Small intestine (tissue), 7 donors: ENCODE data around the gene C16orf90. TPM values are rescaled to one million over a fixed set of nuclear protein-coding genes. Genes with fewer than 3 reads are reported as not detected.
"Not testable (repeated sequence)": the region's sequence is repeated elsewhere in the genome, so short reads cannot be mapped to it uniquely, and the experiment has no call there.

ENCODE experiments used
- DNase-seq, 2 donors: peaks; one replicate each; pipeline versions ENCODE4 v3.0.0 to v3.0.0-alpha.2; 2013
- FAIRE-seq: peaks from 2 replicates; lab custom pipeline; 2012; peaks lifted over from hg19 to GRCh38; lab: Jason Lieb, UNC
- H3K27ac ChIP-seq, 3 donors: one replicate each; pipeline ENCODE4 v1.5.1; 2013; ENCODE audit warnings: low read length in 2 of 3, mild to moderate bottlenecking in 2 of 3, control low read depth in 1 of 3, inconsistent platforms in 1 of 3, low read depth in 1 of 3, moderate library complexity in 1 of 3
- H3K27me3 ChIP-seq, 3 donors: one replicate each; pipeline ENCODE4 v1.6.1; 2013; ENCODE audit warnings: low read length in 3 of 3, inconsistent platforms in 1 of 3; ENCODE audit not compliant: control insufficient read depth in 3 of 3, insufficient read depth in 3 of 3
- H3K36me3 ChIP-seq, 3 donors: one replicate each; pipeline ENCODE4 v1.6.1; 2013; ENCODE audit warnings: low read length in 3 of 3, inconsistent platforms in 1 of 3, low read depth in 1 of 3, mild to moderate bottlenecking in 1 of 3, moderate library complexity in 1 of 3; ENCODE audit not compliant: control insufficient read depth in 3 of 3, insufficient read depth in 2 of 3
- H3K4me1 ChIP-seq, 3 donors: one replicate each; pipeline ENCODE4 v1.6.1; 2013; ENCODE audit warnings: low read length in 2 of 3, inconsistent platforms in 1 of 3, low read depth in 1 of 3, mild to moderate bottlenecking in 1 of 3, moderate library complexity in 1 of 3; ENCODE audit not compliant: control insufficient read depth in 3 of 3, insufficient read depth in 2 of 3
- H3K4me3 ChIP-seq, 3 donors: one replicate each; pipeline ENCODE4 v1.5.1; 2013; ENCODE audit warnings: low read length in 3 of 3, control low read depth in 1 of 3, inconsistent platforms in 1 of 3, low read depth in 1 of 3, mild to moderate bottlenecking in 1 of 3, moderate library complexity in 1 of 3
- H3K9me3 ChIP-seq, 2 donors: one replicate each; pipeline ENCODE4 v1.6.1; 2013; ENCODE audit warnings: low read depth in 1 of 2, low read length in 1 of 2; ENCODE audit not compliant: control insufficient read depth in 2 of 2, insufficient read depth in 1 of 2
- WGBS, 3 donors: extraction: QIAGEN DNeasy Blood & Tissue Kit; methylation state at CpG; one replicate each; pipeline ENCODE4 v1.1.7; 2013; 5-methylcytosine and 5-hydroxymethylcytosine counted together
- polyA plus RNA-seq, 4 donors: library from polyadenylated mRNA; stranded (reverse) in 3 of 4; unstranded in 1 of 4; fragments of 200-250 nt in 3 of 4; fragments of 120-200 nt in 1 of 4; gene quantifications; one replicate each; pipeline versions ENCODE4 v1.2.1 to v1.2.3, GENCODE V29; 2013
- donor health status: healthy with polysubstance abuse.
- donor health status: control.
- donor health status: control.
- donor health status: Bipolar disorder and iron deficiency.
- donor health status: healthy.

C16orf90 gene
- polyA plus RNA-seq, 4 donors: 0.09 TPM; not detected in 3

DNA sequence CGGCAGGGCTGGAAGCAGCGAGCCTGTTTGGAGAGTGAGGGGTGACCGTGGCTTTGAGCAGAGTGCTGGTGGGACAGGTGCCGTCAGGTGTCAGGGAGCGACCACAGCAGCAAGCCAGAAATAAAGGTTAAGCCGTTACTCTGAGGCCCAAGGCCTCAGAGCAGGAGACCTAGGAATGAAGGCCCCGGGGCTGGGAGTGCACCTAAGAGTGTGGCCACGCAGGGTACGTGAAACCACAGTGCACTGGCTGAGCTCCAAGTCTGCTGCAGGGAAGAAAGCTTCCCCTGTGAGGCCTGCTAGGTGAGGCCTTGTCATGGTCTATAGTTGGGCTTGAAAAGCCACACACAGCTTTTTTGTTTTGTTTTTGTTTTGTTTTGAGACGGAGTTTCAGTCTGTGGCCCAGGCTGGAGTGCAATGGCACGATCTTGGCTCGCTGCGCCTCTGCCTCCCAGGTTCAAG lies 14.2 kb upstream of the C16orf90 start:
- FAIRE-seq: no peak
- Histone ChIP-seq H3K4me3 (no peak overlapping the region), H3K4me1 (no peaks in the 10 kb centered on the region), H3K27me3 (no peaks in the 10 kb centered on the region), H3K9me3 (no peaks in the 10 kb centered on the region), H3K27ac (peak overlapping the region in 2 of 3 donors; percentile 8 to 53), H3K36me3 (peaks cover 0 to 78% (median 5%) of the 10 kb centered on the region in 3 donors)
- peak in 1 of 2 donors; percentile 60 for DNase-seq
- 76 to 88% (median 81%) methylated on average over 13 of the region's 13 CpGs for WGBS, 3 donors

DNA sequence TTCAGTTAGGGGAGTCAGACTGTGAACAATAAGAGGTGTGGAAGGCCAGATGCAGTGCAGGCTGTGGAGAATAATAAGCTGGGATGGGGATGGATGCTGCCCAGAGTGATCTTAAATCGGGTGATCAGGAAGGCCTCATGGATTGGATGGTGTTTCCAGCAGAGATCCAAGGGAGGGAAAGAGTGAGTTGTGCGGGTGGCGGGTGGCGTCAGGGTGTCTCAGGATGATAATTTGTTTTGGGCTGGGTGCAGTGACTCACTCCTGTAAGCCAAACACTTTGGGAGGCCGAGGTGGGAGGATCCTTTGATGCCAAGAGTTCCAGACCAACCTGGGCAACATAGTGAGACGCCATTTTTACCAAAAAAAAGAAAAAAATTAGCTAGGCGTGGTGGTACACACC lies 13.4 kb upstream of the C16orf90 start:
- no peaks in the 10 kb centered on the region for H3K9me3 ChIP-seq
- DNase-seq (no peak), FAIRE-seq (no peak)
- H3K4me1 ChIP-seq: no peaks in the 10 kb centered on the region
- peaks cover 0 to 70% (median 5%) of the 10 kb centered on the region in 3 donors for H3K36me3 ChIP-seq
- no peak overlapping the region for H3K27ac ChIP-seq
- no peaks in the 10 kb centered on the region for H3K27me3 ChIP-seq
- H3K4me3 ChIP-seq: no peak overlapping the region
- WGBS, 3 donors: 95 to 96% (median 96%) methylated on average over 7 of the region's 7 CpGs

GRCh38 chr16:3503523-3503922 lies 8.2 kb upstream of the C16orf90 start:
- 57 to 71% (median 57%) methylated on average over 6 of the region's 6 CpGs for WGBS, 3 donors
- Histone ChIP-seq H3K9me3 (no peaks in the 10 kb centered on the region), H3K27me3 (no peaks in the 10 kb centered on the region), H3K27ac (peak overlapping the region in 1 of 3 donors; percentile 57), H3K4me3 (no peak overlapping the region), H3K36me3 (peaks cover 0 to 27% (median 2%) of the 10 kb centered on the region in 3 donors), H3K4me1 (peaks cover 0 to 2% (median 2%) of the 10 kb centered on the region in 3 donors)
- peak; percentile 20 to 53 for DNase-seq
- FAIRE-seq: no peak

GRCh38 chr16:3501783-3502400 lies 6.6 kb upstream of the C16orf90 start:
- Histone ChIP-seq H3K36me3 (peaks cover 0 to 19% (median 2%) of the 10 kb centered on the region in 3 donors), H3K27ac (no peak overlapping the region), H3K4me1 (peaks cover 0 to 2% (median 2%) of the 10 kb centered on the region in 3 donors), H3K27me3 (no peaks in the 10 kb centered on the region), H3K4me3 (peak overlapping the region in 2 of 3 donors; percentile 60 to 81), H3K9me3 (no peaks in the 10 kb centered on the region)
- WGBS, 3 donors: 76 to 86% (median 84%) methylated on average over 22 of the region's 22 CpGs
- FAIRE-seq (no peak), DNase-seq (no peak)

- Histone ChIP-seq H3K36me3 (peaks cover 0 to 15% (median 2%) of the 10 kb centered on the region in 3 donors), H3K4me3 (peak overlapping the region; percentile 60 to 81 (median 62)), H3K27ac (peak overlapping the region in 1 of 3 donors; percentile 74)
- not testable (repeated sequence) for H3K4me1 ChIP-seq, H3K9me3 ChIP-seq, H3K27me3 ChIP-seq, DNase-seq, FAIRE-seq
- WGBS, 3 donors: 12 to 20% (median 15%) methylated on average over 24 of the region's 24 CpGs
These were observed 6.1 kb upstream of the C16orf90 start for GRCh38 chr16:3501412-3501761.

GRCh38 chr16:3498988-3499387 lies 3.7 kb upstream of the C16orf90 start:
- Histone ChIP-seq H3K4me1 (peaks cover 0 to 2% (median 2%) of the 10 kb centered on the region in 3 donors), H3K27ac (no peak overlapping the region), H3K9me3 (no peaks in the 10 kb centered on the region), H3K4me3 (no peak overlapping the region), H3K27me3 (no peaks in the 10 kb centered on the region), H3K36me3 (no peaks in the 10 kb centered on the region)
- 98% methylated on average over 16 of the region's 16 CpGs for WGBS, 3 donors
- DNase-seq (no peak), FAIRE-seq (no peak)

DNA sequence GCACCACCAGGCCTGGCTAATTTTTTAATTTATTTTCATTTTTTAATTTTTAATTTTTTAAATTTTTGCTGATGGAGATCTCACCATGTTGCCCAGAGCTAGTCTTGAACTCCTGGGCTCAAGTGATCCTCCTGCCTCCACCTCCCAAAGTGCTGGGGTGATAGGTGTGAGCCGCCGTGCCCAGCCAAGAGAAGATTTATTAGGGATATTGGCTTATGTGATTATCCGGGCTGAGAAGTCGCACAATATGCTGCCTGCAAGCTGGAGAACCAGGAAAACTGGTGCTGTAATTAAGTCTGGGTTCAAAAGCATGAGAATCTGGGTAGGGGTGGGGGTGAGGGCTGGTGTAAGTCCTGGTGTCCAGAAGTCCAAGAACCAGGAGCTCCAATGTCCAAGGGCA lies 2.5 kb upstream of the C16orf90 start:
- no peak for FAIRE-seq
- H3K4me1 ChIP-seq: peaks cover 0 to 2% (median 2%) of the 10 kb centered on the region in 3 donors
- 95 to 97% (median 95%) methylated on average over 4 of the region's 4 CpGs for WGBS, 3 donors
- H3K9me3 ChIP-seq: no peaks in the 10 kb centered on the region
- no peaks in the 10 kb centered on the region for H3K27me3 ChIP-seq
- no peaks in the 10 kb centered on the region for H3K36me3 ChIP-seq
- DNase-seq: no peak
- H3K27ac ChIP-seq: no peak overlapping the region
- H3K4me3 ChIP-seq: no peak overlapping the region

GRCh38 chr16:3496386-3496785 lies 1.1 kb upstream of the C16orf90 start:
- FAIRE-seq: no peak
- no peak for DNase-seq

More at GRCh38 chr16:3496386-3496785, 1.1 kb upstream of the C16orf90 start:
- Histone ChIP-seq H3K27me3 (no peaks in the 10 kb centered on the region), H3K4me3 (no peak overlapping the region), H3K27ac (no peak overlapping the region), H3K9me3 (no peaks in the 10 kb centered on the region), H3K36me3 (no peaks in the 10 kb centered on the region), H3K4me1 (no peaks in the 10 kb centered on the region)
- WGBS, 3 donors: 94 to 96% (median 96%) methylated on average over 30 of the region's 30 CpGs
